OCI-LY1 (cell line): Measurements from ENCODE around the gene CYP17A1.

Experiments
- H2AFZ ChIP-seq: fragments of 200-600 bp; sonication (generic), shearing (Covaris generic); 2 replicates; pipeline ENCODE4 v1.6.0; 2014; ENCODE audit warnings: antibody characterized with exemption, mild to moderate bottlenecking, low read length
- H3F3A ChIP-seq: fragments of 200-600 bp; sonication (generic), shearing (Covaris generic); 2 replicates; pipeline ENCODE4 v1.6.0; 2014; ENCODE audit warnings: mild to moderate bottlenecking, antibody characterized with exemption, low read length, moderate library complexity; ENCODE audit not compliant: insufficient read depth
- H3K27ac ChIP-seq: fragments of 200-600 bp; sonication (generic); 2 replicates; pipeline ENCODE4 v1.5.1; 2014; ENCODE audit warnings: low read length, mixed run types, mild to moderate bottlenecking, low read depth; ENCODE audit not compliant: poor library complexity, severe bottlenecking
- H3K27me3 ChIP-seq: fragments of 200-600 bp; sonication (generic); 2 replicates; pipeline ENCODE4 v1.6.0; 2014; ENCODE audit warnings: antibody characterized with exemption, mild to moderate bottlenecking, low read length, moderate library complexity; ENCODE audit not compliant: insufficient read depth
- H3K36me3 ChIP-seq: fragments of 200-600 bp; sonication (generic); 2 replicates; pipeline ENCODE4 v1.6.1; 2014; ENCODE audit warnings: mild to moderate bottlenecking, antibody characterized with exemption, low read length, moderate library complexity, mixed read lengths; ENCODE audit not compliant: insufficient read depth
- H3K4me1 ChIP-seq: fragments of 200-600 bp; sonication (generic); 2 replicates; pipeline ENCODE4 v1.5.1; 2014; ENCODE audit warnings: mild to moderate bottlenecking, low read length, moderate library complexity; ENCODE audit not compliant: insufficient read depth, severe bottlenecking
- H3K4me2 ChIP-seq: fragments of 200-600 bp; sonication (generic), shearing (Covaris generic); 2 replicates; pipeline ENCODE4 v1.6.1; 2014; ENCODE audit warnings: low read length
- H3K4me3 ChIP-seq: fragments of 200-600 bp; sonication (generic); 2 replicates; pipeline ENCODE4 v1.5.1; 2014; ENCODE audit warnings: low read length, low read depth, mild to moderate bottlenecking, mixed read lengths; ENCODE audit not compliant: poor library complexity, severe bottlenecking
- H3K79me2 ChIP-seq: fragments of 200-600 bp; shearing (Covaris generic); 2 replicates; pipeline ENCODE4 v1.6.1; 2016; ENCODE audit warnings: mixed run types, low read length, mixed read lengths; ENCODE audit not compliant: insufficient read depth
- H3K9ac ChIP-seq: fragments of 200-600 bp; sonication (generic), shearing (Covaris generic); 2 replicates; pipeline ENCODE4 v1.6.1; 2014; ENCODE audit warnings: mild to moderate bottlenecking, low read length, mixed read lengths
- H3K9me2 ChIP-seq: fragments of 200-600 bp; sonication (generic), shearing (Covaris generic); 2 replicates; pipeline ENCODE4 v1.6.1; 2014; ENCODE audit warnings: low read depth, mild to moderate bottlenecking, low read length, mixed read lengths
- H3K9me3 ChIP-seq: fragments of 200-600 bp; shearing (Covaris generic); 2 replicates; pipeline ENCODE4 v1.6.1; 2014; ENCODE audit warnings: low read length, mixed read lengths
- H4K20me1 ChIP-seq: fragments of 200-600 bp; sonication (generic), shearing (Covaris generic); 2 replicates; pipeline ENCODE4 v1.6.0; 2016; ENCODE audit warnings: mild to moderate bottlenecking, low read length; ENCODE audit not compliant: insufficient read depth
- EZH2 ChIP-seq: fragments of 200-600 bp; sonication (generic), shearing (Covaris generic); IDR thresholded peaks from 2 replicates; pipeline ENCODE4 v1.8.0; 2017; ENCODE audit warnings: borderline replicate concordance, mixed run types, mild to moderate bottlenecking, antibody characterized with exemption, low read length, moderate library complexity, mixed read lengths
- TF ChIP-seq, protein P1 (sequence below): fragments of 200-600 bp; sonication (generic), shearing (Covaris generic); IDR thresholded peaks from 2 replicates; pipeline ENCODE4 v1.5.1; 2017; ENCODE audit warnings: mild to moderate bottlenecking, antibody characterized with exemption, low read length, moderate library complexity, mixed read lengths

Gene CYP17A1

DNA sequence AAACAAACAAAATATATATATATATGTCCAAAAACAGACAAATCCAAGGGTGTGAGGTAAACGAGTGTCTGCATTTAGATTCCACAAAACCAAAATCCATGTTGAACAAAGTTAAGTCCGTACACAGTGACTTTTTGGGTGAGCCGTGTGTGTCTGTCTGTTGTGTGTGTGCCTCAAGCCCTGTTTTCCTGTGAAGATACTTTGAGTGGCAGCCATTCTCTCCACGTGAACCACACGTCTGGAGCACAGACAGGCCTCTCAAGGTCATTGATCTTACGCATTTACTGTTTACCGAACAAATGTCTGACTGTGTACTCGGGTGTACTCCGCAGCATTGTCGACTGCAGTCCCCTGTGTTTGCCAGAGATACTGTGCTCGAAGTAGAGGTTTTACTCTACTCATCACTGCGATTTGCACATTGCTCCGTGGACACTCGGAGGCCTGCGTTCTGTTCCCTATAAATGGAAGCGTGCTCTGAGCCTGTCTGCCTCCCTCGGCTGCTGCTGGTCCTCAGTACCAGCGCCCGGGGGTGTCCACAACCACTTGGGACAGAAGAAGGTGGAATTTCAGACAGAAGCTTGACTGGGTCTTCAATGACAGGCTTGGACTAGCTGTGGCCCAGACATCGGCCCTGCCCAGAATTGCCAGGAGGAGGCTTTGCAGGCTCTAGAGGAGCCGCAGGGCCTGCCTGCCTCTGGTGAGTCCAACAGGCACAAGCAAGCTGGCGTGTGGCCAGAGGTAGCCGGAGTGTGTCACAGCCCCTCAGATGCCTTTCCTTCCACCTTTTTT is 22.1 kb downstream of the CYP17A1 start:
- Histone ChIP-seq H3K9ac (no peak overlapping the region), H4K20me1 (no peaks in the 10 kb centered on the region), H2AFZ (no peak overlapping the region), H3K27ac (peak overlapping the region; percentile 23), H3K79me2 (no peaks in the 10 kb centered on the region), H3F3A (no peaks in the 10 kb centered on the region), H3K27me3 (no peaks in the 10 kb centered on the region), H3K9me3 (no peaks in the 10 kb centered on the region), H3K9me2 (no peaks in the 10 kb centered on the region), H3K4me1 (peaks cover 20% of the 10 kb centered on the region), H3K4me2 (no peak overlapping the region), H3K4me3 (no peak overlapping the region), H3K36me3 (peaks cover 19% of the 10 kb centered on the region)
- TF ChIP-seq, protein P1, sequence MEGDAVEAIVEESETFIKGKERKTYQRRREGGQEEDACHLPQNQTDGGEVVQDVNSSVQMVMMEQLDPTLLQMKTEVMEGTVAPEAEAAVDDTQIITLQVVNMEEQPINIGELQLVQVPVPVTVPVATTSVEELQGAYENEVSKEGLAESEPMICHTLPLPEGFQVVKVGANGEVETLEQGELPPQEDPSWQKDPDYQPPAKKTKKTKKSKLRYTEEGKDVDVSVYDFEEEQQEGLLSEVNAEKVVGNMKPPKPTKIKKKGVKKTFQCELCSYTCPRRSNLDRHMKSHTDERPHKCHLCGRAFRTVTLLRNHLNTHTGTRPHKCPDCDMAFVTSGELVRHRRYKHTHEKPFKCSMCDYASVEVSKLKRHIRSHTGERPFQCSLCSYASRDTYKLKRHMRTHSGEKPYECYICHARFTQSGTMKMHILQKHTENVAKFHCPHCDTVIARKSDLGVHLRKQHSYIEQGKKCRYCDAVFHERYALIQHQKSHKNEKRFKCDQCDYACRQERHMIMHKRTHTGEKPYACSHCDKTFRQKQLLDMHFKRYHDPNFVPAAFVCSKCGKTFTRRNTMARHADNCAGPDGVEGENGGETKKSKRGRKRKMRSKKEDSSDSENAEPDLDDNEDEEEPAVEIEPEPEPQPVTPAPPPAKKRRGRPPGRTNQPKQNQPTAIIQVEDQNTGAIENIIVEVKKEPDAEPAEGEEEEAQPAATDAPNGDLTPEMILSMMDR = no peak
- TF ChIP-seq EZH2 = no peak

DNA sequence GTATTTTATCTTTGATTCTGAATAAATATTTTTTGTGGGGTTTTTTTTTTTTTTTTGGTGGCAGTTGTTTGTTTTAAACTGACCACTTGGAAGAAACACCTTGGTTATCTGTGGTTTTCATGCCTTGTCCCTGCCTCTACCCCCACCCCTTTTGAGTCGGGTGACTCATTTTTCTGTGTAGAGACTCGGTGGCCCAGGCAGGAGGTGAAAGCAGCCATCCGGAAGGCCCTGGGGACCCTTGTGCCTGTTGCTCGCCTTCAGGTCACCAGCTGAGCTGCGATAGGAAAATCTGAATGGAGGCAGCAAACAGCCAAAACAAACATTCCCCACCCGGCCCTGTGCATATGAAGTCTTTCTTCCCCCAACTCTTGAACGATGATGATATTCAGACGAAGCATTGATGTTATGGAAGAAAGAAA is 22.8 kb downstream of the CYP17A1 start:
- H3K27ac ChIP-seq = no peak overlapping the region
- H4K20me1 ChIP-seq = no peaks in the 10 kb centered on the region
- H3F3A ChIP-seq = no peaks in the 10 kb centered on the region
- no peak overlapping the region for H3K9ac ChIP-seq
- H3K79me2 ChIP-seq = no peaks in the 10 kb centered on the region
- peaks cover 20% of the 10 kb centered on the region for H3K4me1 ChIP-seq
- no peak overlapping the region for H3K4me2 ChIP-seq
- peaks cover 19% of the 10 kb centered on the region for H3K36me3 ChIP-seq
- H2AFZ ChIP-seq = no peak overlapping the region
- TF ChIP-seq, protein P1 = no peak
- no peak for TF ChIP-seq EZH2
- H3K4me3 ChIP-seq = no peak overlapping the region
- no peaks in the 10 kb centered on the region for H3K9me3 ChIP-seq
- no peaks in the 10 kb centered on the region for H3K27me3 ChIP-seq
- H3K9me2 ChIP-seq = no peaks in the 10 kb centered on the region

DNA sequence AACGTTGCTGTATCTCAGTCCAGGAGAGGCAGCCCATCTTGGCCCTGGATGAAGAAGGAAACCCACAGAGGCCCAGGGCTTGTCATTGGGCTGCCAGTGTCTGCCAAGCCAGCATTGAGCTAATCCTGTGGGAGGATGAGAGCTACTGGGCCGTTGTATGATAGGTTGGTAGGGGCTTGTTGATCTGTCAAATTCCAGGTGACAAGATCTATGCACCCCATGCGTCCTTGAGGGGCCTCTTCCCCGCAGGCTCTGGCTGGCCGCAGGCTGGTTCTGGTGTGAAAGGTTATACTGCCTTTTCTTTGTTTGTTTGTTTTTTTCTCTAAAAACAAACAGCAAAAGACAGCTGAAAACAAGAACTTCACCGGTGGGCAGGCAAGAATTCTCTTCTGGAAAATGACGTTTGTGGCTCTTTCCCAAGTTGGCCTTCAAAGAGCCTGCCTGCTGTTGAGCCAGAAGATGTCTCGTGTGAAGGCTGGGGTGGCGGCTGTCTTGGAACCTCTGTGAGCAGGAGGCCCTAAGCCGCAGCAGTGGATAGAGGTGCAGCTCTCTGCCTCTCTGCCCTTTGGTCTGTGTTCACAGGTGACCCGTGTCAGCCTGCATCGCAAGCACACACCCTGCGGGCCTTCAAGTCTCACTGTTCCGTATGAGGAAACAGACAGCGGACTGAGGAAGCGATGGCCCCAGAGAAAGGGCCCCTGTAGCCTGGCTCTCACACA is 23.3 kb downstream of the CYP17A1 start:
- no peak overlapping the region for H2AFZ ChIP-seq
- TF ChIP-seq, protein P1 = no peak
- TF ChIP-seq EZH2 = no peak
- H3K4me1 ChIP-seq = peaks cover 20% of the 10 kb centered on the region
- no peak overlapping the region for H3K4me3 ChIP-seq
- no peaks in the 10 kb centered on the region for H3K27me3 ChIP-seq
- H3K9me2 ChIP-seq = no peaks in the 10 kb centered on the region
- no peaks in the 10 kb centered on the region for H4K20me1 ChIP-seq
- no peak overlapping the region for H3K27ac ChIP-seq
- H3K36me3 ChIP-seq = peaks cover 19% of the 10 kb centered on the region
- no peaks in the 10 kb centered on the region for H3K79me2 ChIP-seq
- H3K9ac ChIP-seq = no peak overlapping the region
- H3K9me3 ChIP-seq = no peaks in the 10 kb centered on the region
- H3K4me2 ChIP-seq = no peak overlapping the region
- no peaks in the 10 kb centered on the region for H3F3A ChIP-seq
